Activated CD4-positive, alpha-beta T cell treated with anti-CD3 and anti-CD28 coated beads for 24 hours (primary cell): ENCODE measurements around the gene VWA3A.
"Not testable (repeated sequence)": the region's sequence is repeated elsewhere in the genome, so short reads cannot be mapped to it uniquely, and the experiment has no call there.

Experiments
- DNase-seq, 2 donors: peaks; one replicate each; pipeline ENCODE4 v3.0.0-alpha.2; 2020; ENCODE audit warnings: low read depth in 2 of 2

The VWA3A gene, protein sequence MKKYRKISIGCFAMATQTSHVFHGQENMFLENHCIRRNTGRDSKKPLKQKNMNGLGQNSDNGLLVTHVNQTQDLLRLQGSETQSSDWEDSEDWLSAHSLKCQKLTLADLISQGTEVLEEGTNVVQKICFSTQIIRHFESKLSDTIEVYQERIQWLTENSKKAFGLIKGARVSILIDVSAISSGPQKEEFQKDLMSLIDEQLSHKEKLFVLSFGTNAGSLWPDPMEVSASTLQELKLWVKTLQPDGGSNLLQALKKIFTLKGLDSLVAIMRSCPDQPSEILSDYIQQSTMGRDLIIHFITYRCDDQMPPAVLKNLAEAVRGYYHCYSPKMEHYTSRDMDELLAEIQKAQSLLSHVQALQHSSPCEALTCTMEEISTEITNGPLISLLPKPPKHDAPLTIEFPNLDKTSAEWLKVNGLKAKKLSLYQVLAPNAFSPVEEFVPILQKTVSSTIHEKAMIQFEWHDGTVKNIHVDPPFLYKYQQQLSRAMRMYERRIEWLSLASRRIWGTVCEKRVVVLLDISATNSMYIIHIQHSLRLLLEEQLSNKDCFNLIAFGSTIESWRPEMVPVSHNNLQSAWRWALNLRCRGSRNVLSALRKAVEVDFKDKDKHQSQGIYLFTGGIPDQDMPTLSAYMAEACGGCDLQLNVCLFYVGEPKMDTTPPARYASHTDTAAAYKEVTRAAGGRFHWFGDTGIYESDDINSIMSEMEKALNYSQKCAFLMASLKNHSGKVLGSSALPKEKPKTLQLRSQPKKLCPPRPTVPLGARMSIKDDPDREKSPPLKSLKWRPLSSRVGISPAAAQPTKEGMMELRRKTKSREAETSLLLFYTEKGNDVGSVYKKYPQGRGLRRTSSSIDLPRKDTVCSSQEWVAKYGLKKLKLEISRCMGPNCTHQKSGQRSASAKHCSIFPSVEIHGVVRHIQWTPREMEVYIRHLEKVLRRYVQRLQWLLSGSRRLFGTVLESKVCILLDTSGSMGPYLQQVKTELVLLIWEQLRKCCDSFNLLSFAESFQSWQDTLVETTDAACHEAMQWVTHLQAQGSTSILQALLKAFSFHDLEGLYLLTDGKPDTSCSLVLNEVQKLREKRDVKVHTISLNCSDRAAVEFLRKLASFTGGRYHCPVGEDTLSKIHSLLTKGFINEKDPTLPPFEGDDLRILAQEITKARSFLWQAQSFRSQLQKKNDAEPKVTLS

DNA sequence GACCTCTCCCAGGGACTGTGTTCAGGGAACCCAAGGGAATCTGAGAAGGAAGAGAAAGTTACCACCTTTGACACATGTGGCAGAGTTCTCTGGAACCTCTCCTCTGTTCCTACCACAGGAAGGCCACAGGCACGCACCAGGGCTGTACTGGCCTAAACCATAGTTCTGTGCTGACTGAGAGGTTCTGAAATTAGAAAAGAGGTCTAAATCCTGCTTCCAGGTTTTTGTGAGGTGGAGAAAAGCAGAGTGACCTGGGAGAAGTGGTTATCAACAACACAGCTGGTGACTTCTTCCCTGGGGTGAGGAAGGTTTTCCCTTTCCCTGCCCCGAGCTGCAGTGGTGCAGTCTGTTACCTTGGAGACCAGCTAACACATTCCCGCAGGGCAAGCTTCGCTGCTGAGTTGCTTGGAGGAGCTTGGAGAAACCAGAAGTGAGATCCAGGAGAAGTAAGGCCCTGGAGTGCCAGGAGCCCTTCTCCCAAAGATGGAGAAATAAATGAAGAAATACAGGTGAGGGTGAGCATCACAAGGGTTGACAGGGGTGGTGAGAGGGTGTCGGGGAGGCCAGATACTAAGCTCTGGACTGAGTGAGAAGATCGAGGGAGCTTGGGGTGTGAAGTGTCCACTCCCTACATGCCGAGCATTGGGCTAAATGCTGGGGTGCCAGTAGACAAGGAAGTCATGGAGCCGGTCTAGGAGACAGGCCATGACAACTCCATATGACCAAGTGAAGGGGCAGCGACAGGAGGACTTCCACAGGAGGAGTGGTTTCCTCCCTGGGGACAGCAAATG, at the start of gene VWA3A:
VWA3A (plus strand) TSS at position 399 of the 791 bp plus-strand sequence; CDS start at position 496, 97 bp downstream.
- no peak for DNase-seq

DNA sequence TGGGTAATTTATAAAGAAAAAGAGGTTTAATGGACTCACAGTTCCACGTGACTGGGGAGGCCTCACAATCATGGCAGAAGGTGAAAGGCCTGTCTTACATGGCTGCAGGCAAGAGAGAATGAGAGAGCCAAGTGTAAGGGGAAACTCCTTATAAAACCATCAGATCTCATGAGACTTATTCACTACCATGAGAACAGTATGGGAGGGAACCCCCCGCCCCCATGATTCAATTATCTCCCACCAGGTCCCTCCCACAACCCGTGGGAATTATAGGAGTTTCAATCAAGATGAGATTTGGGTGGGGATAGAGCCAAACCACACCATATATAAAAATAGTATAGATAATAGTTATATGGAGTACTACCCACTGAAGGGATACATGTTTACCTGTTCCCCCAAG, 48.5 kb upstream of the VWA3A start:
- DNase-seq: not testable (repeated sequence)

DNA sequence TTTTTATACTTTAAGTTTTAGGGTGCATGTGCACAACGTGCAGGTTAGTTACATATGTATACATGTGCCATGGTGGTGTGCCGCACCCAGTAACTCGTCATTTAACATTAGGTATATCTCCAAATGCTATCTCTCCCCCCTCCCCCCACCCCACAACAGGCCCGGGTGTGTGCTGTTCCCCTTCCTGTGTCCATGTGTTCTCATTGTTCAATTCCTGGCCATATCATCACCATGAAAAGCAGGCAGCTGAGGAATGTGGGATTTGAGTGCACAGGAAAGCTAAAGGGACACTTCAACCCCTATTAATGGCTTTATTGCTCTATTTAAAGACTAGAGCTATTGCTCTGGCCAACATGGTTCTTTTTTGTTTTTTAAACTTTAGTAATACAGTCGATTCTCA, 46.5 kb upstream of the VWA3A start:
- not testable (repeated sequence) for DNase-seq

DNA sequence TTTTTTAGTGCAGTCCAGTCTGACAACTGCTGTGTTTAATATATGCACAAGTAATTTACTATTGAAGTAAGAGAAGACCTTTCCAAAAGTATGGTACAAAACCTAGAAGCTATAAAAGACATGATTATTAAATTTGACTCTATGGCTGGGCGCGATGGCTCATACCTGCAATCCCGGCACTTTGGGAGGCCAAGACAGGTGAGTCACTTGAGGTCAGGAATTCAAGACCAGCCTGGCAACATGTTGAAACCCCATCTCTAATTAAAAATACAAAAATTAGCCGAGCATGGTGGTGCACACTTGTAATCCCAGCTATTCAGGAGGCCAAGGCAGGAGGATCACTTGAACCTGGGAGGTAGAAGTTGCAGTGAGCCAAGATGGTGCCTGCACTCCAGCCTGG, 41.4 kb upstream of the VWA3A start:
- DNase-seq: no peak

DNA sequence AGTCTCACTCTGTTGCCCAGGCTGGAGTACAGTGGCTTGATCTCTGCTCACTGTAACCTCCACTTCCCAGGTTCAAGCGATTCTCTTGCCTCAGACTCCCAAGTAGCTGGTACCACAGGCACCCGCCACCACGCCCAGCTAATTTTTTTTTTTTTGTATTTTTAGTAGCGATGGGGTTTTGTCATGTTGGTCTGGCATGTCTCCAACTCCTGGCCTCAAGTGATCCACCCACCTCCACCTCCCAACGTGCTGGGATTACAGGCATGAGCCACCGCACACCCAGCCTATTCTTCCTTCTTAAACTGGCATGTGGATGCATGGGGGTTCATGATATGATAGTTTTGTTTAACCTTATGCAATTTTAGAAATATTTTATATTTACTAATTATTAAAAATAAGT, 39.4 kb upstream of the VWA3A start:
- no peak for DNase-seq

DNA sequence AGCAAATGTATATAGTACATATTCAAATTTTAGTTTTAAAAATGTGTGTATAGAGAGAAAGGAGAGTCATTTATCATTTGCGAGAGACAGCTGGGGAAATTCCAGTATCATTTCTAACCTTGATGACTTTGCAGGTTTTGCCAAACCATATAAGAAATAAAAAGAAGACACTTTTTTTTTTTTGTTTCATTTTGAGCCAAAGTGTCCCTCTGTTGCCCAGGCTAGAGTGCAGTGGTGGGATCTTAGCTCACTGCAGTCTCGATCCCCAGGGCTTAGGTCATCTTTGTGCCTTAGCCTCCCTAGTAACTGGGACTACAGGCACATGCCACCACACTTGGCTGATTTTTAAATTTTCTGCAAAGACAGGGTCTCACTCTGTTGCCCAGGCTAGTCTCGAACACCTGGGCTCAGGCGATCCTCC, 38.4 kb upstream of the VWA3A start:
- DNase-seq: no peak

DNA sequence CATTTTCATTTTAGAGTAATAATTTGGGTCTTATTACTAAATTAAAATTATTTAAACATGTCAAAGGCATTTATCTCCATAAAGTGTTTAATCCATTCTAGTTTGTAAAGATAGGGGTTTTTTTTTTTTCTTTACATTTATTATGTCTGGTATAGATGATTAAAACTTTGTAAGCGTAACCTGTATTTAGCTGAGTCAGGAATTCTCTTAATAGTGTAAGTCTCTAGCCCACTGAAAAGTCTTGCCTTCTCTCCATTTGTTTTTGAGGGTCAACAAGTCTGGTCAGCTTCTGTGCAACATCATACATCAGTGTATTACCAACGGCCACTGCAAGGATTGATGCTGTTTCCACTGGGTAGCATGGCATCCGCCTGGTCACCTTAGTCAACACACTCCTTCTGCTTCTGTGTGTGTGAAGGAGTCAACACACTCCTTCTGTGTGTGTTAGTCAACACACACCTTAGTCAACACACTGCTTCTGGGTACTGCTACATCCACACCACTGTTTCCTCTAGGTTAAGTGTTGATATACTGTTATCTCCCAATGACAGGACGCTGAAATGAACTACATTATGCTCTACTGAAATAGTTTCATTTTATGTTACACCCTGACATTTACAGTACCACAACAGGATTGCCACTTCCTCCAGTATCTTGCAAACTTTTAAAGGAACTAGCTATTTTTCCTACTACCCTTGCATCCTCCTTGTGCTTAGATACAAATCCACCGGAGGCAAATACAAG, 37.3 kb upstream of the VWA3A start:
- no peak for DNase-seq

DNA sequence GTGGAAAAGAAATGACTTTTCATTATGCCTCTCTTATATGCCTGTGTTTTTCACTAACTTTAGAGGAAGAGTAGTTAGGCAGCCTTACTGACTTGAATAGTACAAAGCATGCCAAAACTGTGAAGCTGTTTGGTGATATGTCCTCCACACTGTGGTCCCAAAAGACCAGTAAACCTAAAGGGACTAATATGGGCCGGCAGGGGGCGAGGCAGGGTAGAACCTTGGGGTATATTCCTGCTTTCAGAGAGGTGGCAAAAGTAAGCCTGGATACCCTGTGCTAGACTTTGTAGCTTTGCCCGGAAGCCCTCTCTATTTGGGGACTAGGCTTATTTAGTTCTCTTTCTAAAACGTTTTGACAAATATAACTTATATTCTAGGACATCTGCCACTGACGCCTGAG, 36.5 kb upstream of the VWA3A start:
- DNase-seq: no peak

DNA sequence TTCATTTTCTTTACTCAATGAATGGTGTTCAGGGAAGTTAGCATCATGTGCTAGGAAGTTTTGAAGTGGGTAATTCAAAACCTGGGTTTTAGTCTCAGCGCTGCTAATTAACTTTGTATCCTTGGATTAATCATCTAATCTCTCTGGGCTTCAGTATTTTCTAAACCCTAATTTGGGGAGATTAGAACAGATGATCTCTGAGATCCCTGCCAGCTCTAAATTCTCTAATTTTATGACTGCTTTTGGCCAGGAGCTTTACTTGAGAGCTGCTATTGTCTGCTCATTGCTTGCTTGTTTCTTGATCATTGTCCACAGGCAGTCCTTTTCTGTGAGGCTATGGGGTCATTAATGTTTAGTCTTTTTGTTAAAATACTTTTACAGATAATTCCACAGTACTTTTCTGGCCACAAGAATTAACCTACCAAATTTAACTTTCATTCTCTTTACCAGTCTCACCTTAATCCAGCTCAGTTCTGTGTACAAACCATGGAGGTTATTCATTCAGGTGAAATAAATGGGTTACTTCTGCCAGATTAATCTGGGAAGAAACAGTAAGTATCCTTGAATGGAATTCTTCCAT, 28.4 kb upstream of the VWA3A start:
- DNase-seq: no peak

DNA sequence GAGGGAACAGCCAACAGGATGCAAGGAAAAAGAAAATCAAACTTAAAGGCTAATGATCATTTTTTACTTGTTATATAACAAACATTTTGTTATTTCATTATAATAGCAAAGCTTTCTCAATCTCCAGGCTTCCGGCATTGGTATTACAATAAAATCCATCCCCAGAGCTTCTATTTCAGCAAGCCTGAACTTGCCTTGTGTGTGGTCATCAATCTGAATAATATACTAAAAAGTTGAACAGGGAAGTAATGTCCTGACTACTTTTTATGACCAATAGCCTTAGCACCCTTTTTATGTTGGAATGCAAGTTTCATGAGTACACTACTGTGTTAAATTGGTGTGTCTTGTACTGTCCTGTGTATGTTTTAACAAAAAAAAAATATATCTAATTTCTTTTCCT, 27.1 kb upstream of the VWA3A start:
- DNase-seq: no peak

DNA sequence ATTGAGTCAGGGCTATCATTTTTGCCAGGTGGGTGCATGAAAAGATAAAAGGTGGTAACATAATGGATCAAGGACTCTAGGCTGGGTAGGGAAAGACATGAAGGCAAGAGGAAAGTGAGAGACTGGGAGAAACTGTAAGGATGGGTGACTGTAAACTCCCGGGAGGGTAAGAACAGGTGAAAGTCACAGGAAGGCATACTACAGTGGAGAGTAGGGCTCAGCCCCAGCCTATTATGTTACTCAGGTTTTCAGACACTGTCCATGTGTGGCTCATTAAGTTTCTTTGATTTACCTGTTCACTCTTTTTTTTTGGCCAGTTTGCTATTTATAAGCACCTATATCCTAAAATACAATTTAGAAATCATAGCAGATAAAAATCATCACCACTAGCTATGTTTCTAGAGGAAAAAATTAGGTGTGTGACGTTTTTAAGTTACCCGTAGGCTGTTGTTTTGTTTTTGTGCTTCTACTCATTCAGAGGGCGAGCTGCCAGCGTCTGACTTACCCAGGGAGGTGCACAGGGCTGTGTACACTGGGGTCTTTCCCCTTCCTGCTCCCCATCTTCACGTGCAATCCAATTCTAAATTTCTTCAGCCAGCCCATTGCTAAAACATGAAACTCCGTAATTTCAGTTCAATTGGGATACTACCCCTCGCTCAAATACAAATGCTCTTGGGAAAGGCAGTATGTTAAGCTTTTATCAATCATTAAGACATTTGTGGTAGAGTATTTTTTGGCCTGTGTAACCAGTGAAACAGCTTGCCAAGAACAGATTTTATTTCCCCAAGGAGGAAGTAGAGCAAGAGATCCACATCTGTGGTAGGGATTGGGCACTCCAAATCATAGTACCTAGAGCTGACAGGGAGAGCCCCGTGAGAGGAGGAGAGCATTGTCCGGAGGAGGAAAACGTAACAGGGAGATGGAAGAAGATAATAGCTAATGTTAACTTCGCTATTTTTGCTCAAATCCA, 21.7 kb upstream of the VWA3A start:
- no peak for DNase-seq

DNA sequence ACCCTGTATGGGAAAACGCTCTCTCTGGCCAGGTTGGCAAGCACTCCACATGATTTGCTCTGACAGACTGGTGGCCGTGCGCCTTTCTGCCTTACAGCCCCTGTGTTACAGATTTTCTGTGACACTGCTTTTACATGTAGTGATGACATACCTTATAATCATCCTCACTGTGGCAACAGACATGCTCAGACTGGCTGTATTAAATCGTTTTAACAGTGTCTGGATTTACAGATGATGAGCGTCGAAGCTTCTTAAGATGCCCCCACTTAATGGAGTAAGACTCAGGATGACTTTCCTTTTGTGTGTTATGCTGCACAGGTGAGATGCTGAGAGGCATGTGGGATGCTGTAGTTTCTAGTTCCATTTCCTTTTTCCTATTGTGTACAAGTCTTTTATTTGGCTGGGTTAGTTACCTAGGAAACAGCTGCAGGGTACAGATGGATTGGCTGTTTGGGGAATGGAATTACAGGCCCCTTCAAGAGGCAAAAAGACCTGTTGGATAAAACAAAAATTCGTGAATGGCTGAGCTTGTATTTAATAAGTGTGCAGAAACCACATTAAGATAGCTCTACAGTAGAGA, 20.9 kb upstream of the VWA3A start:
- no peak for DNase-seq

DNA sequence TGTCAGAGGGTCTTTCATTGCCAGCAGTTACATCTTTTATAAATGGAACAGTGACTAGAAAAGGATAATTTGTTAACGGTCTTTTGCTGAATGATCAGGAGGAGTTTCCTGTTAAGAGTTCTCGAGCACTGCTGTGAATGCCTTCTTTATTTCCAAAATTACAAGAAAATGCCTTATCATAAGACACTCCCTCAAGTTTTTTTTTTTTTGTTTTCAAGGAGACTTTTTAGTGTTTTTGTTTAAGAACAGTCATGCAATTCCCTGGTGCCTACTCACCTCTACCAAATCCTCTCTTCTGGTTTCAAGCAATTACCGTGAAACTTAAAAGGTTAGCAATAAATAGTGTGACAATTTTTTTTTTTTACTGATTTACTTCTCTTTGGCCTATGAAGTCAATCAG, 19.0 kb upstream of the VWA3A start:
- no peak for DNase-seq

DNA sequence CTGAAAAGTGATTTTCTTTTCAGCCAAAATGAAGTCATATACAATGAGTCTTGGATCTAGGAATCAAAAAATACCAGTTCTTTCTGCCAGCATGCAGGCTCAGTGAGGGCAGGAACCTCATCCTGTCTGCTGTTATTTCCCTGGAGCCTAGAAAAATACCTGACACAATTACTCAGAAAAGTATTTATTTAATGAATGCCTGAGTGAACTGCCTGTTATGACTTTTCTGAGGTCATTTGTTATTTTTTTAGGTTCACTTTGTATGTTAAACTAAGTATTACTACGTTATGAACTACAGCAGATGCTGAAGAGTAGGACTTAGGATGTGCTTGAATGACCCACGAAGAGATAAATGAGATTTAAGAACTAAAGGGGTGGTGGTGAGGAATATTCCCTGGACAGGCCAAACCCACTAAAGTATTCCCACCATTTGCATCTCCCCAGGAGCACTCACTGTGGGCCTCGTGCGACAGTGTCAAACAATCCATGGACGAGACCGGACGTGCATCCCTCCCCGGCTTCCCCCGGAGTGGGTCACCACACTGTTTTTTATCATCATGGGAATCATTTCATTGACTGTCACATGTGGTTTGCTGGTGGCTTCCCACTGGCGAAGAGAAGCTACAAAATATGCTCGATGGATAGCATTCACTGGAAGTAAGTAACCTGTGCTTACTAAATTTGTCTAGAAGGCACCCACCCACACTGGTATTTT, 17.1 kb upstream of the VWA3A start:
- no peak for DNase-seq

DNA sequence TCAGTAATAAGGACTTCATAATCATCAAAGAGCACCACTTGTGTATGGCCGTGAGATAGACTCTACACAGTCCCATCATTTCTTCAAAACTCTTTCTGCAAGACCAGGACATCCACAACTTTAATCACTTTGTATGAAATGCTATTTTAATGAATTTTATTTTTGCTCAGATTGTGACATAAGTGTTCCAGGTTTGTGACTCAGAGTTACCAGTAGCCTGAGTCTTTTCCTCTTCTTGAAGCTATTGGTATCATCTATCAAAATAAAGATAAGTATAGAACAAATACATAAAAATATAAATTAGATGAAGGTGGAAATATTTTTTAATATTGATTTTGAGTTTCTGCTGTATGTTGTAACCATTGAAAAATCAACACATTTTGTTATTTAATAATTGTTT, 16.6 kb upstream of the VWA3A start:
- DNase-seq: no peak

DNA sequence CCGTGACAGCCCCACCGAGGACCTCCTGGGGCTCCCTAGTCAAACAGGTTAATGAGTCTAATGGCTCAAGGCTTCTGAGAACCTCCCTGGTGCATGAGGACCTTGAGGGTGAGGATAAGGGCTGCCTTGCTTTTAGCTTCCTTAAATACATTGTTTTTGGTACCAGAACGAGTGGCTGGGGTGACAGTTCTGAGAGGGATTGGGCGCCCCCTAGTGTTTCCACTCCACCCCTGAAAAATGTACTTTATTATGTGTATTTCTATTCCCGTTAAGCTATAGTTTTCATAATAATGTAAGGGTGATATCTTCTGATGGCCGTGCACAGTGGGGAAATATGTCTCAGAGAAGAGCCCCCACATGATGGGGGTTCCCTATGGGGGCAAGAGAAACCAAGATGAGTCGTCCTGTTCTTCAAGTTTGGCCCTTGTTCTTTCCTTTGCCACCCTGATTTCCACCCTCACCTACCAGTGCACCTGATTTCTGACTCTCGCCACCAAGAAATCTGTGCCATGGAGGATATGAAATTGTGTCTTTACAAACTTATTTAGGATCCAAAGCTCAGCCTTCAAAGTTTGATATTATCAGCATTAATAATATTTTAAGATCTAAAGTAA, 14.5 kb upstream of the VWA3A start:
- peak; percentile 63 to 64 for DNase-seq

DNA sequence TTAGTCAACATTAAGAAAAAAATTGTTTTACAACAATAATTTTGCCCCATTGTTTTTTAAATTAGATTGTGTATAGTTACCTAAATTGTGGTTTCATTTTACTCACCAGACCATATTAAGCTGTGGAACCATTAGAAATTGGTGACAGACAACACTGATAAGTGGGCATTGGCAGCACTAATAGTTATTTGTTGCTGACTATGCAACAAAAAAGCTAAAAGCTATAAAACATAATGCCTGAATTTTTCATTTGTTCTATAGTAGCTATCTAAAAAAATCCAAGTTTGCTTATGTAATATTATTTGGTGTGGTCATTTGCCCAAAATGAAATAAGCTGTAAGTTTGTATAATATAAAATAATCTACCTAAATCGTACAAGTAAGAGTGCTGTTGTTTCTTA, 13.7 kb upstream of the VWA3A start:
- no peak for DNase-seq

DNA sequence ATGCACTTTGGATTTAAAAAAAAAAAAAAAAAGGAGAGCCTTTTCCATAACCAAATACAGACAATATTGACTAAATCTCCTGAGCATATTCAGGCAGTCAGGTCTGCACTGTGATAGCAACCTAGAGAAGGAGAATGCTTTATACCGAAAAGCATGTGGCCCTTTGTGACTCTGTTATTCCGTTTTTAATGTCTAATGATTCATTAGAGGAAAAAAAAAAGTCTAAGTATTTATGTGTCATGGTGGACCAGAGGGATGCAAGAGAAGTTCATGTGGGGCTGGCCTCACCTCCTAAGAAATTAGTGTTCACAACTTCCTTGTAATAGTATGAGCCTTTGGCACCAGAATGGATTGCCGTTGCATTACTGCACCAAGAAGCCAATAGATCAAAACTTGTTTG, 11.3 kb upstream of the VWA3A start:
- DNase-seq: no peak
